GM12875 (cell line): Measurements from ENCODE around the gene SLC25A38.
A peak's percentile ranks its signal among the peaks of the same experiment; 100 is the strongest.

Experiments used
- H3K4me3 ChIP-seq: one replicate; pipeline ENCODE4 v1.5.1; 2011; ENCODE audit warnings: low read depth, low read length, control low read depth
- CTCF ChIP-seq: IDR thresholded peaks from 2 replicates; pipeline ENCODE4 v1.5.1; 2011; ENCODE audit warnings: low read depth, mild to moderate bottlenecking, control low read depth, inconsistent platforms, low read length, moderate library complexity, borderline replicate concordance; ENCODE audit not compliant: insufficient read depth

Gene SLC25A38

DNA sequence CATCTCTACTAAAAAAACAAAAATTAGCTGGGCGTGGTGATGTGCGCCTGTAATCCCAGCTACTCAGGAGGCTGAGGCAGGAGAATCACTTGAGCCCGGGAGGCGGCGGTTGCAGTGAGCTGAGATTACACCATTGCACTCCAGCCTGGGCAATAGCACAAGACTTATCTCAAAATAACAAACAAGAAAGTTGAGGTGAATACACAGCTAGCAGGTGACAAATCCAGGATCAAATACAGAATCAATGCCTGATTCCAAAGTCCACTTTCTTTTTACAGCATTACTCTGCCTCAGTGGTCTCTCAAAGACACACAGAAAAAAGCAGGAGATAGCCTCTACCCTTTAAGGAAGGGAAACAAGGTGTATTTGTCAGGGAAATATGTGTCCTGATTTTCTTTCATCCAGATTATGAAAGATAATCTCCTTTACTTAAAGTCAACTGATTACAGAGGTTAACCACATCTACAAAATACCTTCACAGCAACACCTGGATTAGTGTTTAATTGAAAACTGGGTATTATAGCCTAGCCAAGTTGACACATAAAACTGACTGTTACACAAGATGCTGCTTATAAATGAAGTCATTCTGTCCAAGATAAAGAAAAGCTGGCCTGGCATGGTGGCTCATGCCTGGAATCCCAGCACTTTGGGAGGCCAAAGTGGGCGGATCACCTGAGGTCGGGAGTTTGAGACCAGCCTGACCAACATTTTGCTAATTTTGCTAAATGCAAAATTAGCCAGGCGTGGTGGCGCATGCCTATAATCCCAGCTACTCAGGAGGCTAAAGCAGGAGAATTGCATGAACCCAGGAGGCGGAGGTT is 4.0 kb upstream of the SLC25A38 start:
- no peak overlapping the region for H3K4me3 ChIP-seq
- no peak for TF ChIP-seq CTCF

- no peak overlapping the region for H3K4me3 ChIP-seq
- no peak for TF ChIP-seq CTCF
These were observed 3.4 kb upstream of the SLC25A38 start for GRCh38 chr3:39379778-39380155.

- TF ChIP-seq CTCF = no peak
- no peak overlapping the region for H3K4me3 ChIP-seq
These were observed 1.7 kb upstream of the SLC25A38 start for GRCh38 chr3:39381432-39381831.

GRCh38 chr3:39383881-39384664 is 903 bp downstream of the SLC25A38 start:
- peak overlapping the region; percentile 93 for H3K4me3 ChIP-seq
- no peak for TF ChIP-seq CTCF

DNA sequence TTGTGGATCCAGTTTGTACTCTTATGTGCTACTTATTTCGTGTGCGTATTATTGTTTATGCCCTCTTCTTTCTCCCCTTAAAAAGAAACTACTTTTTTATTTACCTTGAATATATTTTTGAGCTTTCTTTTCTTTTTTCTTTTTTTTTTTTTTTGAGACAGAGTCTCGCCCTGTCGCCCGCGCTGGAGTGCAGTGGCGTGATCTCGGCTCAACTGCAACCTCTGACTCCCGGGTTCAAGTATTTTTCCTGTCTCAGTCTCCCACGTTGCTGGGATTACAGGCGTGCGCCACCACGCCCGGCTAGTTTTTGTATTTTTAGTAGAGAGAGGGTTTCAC is 1.5 kb downstream of the SLC25A38 start:
- TF ChIP-seq CTCF = no peak
- peak overlapping the region; percentile 93 for H3K4me3 ChIP-seq

DNA sequence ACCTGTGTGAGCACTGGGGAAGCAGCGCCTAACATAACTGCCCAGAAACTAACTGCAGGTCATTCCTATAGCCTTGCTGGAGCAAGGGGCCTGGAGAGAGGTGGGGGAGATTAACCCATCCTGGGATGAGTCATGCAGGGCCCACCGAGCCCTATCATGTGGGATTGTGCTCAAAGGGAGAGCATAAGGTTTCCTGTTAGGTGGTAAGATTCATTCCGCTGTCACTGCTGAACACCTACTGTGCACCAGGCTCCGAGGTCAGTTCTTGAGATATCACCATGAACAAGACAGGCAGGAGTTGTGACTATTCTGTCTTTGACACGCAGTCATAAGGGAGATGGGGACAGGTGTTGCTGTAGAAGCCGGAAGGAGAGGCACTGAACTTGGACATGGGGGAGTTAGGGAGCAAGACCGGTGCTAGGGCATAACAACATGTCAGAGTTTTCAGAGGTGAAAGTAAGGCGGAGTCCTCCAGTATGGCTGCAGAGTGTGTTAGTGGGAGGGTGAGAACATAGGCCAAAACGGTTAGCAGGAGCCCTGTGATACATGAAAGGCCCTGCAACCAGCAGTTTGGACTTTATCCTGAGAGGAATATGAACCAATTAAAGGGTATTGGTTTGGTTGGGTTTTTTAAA is 2.4 kb downstream of the SLC25A38 start:
- TF ChIP-seq CTCF = no peak
- no peak overlapping the region for H3K4me3 ChIP-seq
